Measurements from ENCODE around the gene KMT2C. TPM values are rescaled to one million over a fixed set of nuclear protein-coding genes. Genes with fewer than 3 reads are reported as not detected.

KMT2C gene
- total and polyA plus RNA-seq, 2 of the 13 experiments (the other 11 are each of a cell fraction or from before 2014, with no cell fraction given): 7.1 to 14.4 TPM

- TF ChIP-seq SKIL (CRISPR knock-in tag; IDR thresholded peaks at IDR 0.05; ENCODE audit: borderline replicate concordance) (no peak), CENPT (CRISPR knock-in tag; IDR thresholded peaks at IDR 0.05; ENCODE audit: low read depth) (no peak), ZBTB43 (CRISPR knock-in tag; conservative IDR thresholded peaks at IDR 0.05) (0 out of 2 replicates have a peak, but pooled peaks have one; percentile 41), TRIM22 (IDR thresholded peaks at IDR 0.05) (no peak), TIGD3 (CRISPR knock-in tag; IDR thresholded peaks at IDR 0.05; ENCODE audit: borderline replicate concordance) (no peak), GTF3A (CRISPR knock-in tag; conservative IDR thresholded peaks at IDR 0.05) (no peak), RCOR2 (CRISPR knock-in tag; IDR thresholded peaks at IDR 0.05) (no peak), YY1 (IDR thresholded peaks at IDR 0.05; ENCODE audit: insufficient read depth, insufficient replicate concordance, low read depth, low read length) (peak; percentile 85), ZNF552 (CRISPR knock-in tag; IDR thresholded peaks at IDR 0.05; ENCODE audit: borderline replicate concordance) (no peak), ELK4 (CRISPR knock-in tag; IDR thresholded peaks at IDR 0.05; ENCODE audit: borderline replicate concordance) (no peak), ZNF430 (CRISPR knock-in tag; IDR thresholded peaks at IDR 0.05) (peak; percentile 76), ZNF609 (CRISPR knock-in tag; IDR thresholded peaks at IDR 0.05; ENCODE audit: borderline replicate concordance) (no peak), SMARCC2 (IDR thresholded peaks at IDR 0.05) (no peak), CREBL2 (CRISPR knock-in tag; IDR thresholded peaks at IDR 0.05; ENCODE audit: borderline replicate concordance) (peak; percentile 46; the same call in 1 of the 2 replicates)
Observed at GRCh38 chr7:152436111-152436930, 518 bp upstream of the KMT2C start (continued).
